K562 (cell line): ENCODE results near the gene ECSIT. TPM values are rescaled to one million over a fixed set of nuclear protein-coding genes. Genes with fewer than 3 reads are reported as not detected.
A peak's percentile ranks its signal among the peaks of the same experiment; 100 is the strongest.

ENCODE experiments used
- BACH1 ChIP-seq: fragments of 200-800 bp; sonication (Bioruptor generic); IDR thresholded peaks from 2 replicates; pipeline ENCODE4 v1.6.1; 2016; ENCODE audit warnings: missing genetic modification characterization, missing compliant biosample characterization
- BCOR ChIP-seq: fragments of 450-650 bp; IDR thresholded peaks from 2 replicates; pipeline ENCODE4 v1.6.1; 2016
- BRCA1 ChIP-seq, 2 experiments: fragments of 450-650 bp in 1 of 2; sonication (generic) in 1 of 2; formaldehyde crosslinking in 1 of 2; IDR thresholded peaks; 2 replicates each; pipeline versions ENCODE4 v1.5.0 to v1.6.1; 2017 to 2020; ENCODE audit warnings: mild to moderate bottlenecking in 1 of 2, missing genetic modification reagents in 1 of 2
- CC2D1A ChIP-seq: fragments of 450-650 bp; IDR thresholded peaks from 2 replicates; pipeline ENCODE4 v1.6.1; 2017; ENCODE audit warnings: mild to moderate bottlenecking
- FOSL1 ChIP-seq: fragments of 200-800 bp; sonication (Bioruptor generic); conservative IDR thresholded peaks from 2 replicates; pipeline ENCODE4 v1.6.1; 2016; ENCODE audit warnings: missing genetic modification characterization, missing compliant biosample characterization
- HBP1 ChIP-seq: fragments of 450-650 bp; formaldehyde crosslinking; IDR thresholded peaks from 2 replicates; pipeline ENCODE4 v1.4.0; 2022; ENCODE audit warnings: missing genetic modification characterization
- HEY1 ChIP-seq: fragments of 250-450 bp; sonication (Bioruptor Pico); IDR thresholded peaks from 2 replicates; pipeline ENCODE4 v1.5.0; 2020; ENCODE audit warnings: mild to moderate bottlenecking, moderate library complexity, borderline replicate concordance
- MAFF ChIP-seq: IDR thresholded peaks from 2 replicates; pipeline ENCODE4 v1.6.1; 2012; ENCODE audit warnings: low read length, improper control_type of control experiment
- MBD1 ChIP-seq: fragments of 250-450 bp; sonication (Bioruptor Pico); IDR thresholded peaks from 2 replicates; pipeline ENCODE4 v1.8.0; 2022; ENCODE audit warnings: inconsistent platforms
- NR4A1 ChIP-seq, 2 experiments: fragments of 250-450 bp in 1 of 2; fragments of 450-650 bp in 1 of 2; sonication (Bioruptor Pico) in 1 of 2; IDR thresholded peaks; 2 replicates each; pipeline versions ENCODE4 v1.4.0 to v1.6.1; 2016 to 2020; ENCODE audit warnings: mild to moderate bottlenecking in 2 of 2, missing compliant biosample characterization in 1 of 2, missing genetic modification characterization in 1 of 2, moderate library complexity in 1 of 2
- PATZ1 ChIP-seq: fragments of 250-450 bp; sonication (Bioruptor Pico); IDR thresholded peaks from 2 replicates; pipeline ENCODE4 v1.5.0; 2020; ENCODE audit warnings: mild to moderate bottlenecking, borderline replicate concordance
- PML ChIP-seq: IDR thresholded peaks from 2 replicates; pipeline ENCODE4 v1.6.1; 2012; ENCODE audit warnings: low read length, inconsistent platforms
- PTBP1 ChIP-seq: fragments of 200-400 bp; formaldehyde crosslinking; IDR thresholded peaks from 2 replicates; pipeline ENCODE4 v1.6.1; 2017; ENCODE audit warnings: low read depth, low read length
- TAF1 ChIP-seq: IDR thresholded peaks from 2 replicates; pipeline ENCODE4 v1.6.1; 2011; ENCODE audit warnings: mild to moderate bottlenecking, low read length, moderate library complexity; ENCODE audit not compliant: insufficient read depth, control insufficient read depth, severe bottlenecking; ENCODE audit errors: extremely low read depth
- TAF15 ChIP-seq: fragments of 200-400 bp; formaldehyde crosslinking; IDR thresholded peaks from 2 replicates; pipeline ENCODE4 v1.6.1; 2017; ENCODE audit warnings: mild to moderate bottlenecking, low read depth, low read length, moderate library complexity
- ZNF282 ChIP-seq: sonication (generic); formaldehyde crosslinking; IDR thresholded peaks from 2 replicates; pipeline ENCODE4 v1.8.1; 2023; ENCODE audit warnings: missing genetic modification reagents
- ZNF511 ChIP-seq: sonication (generic); formaldehyde crosslinking; IDR thresholded peaks from 2 replicates; pipeline ENCODE4 v1.8.0; 2022; ENCODE audit warnings: mild to moderate bottlenecking, missing genetic modification reagents
- ZNF551 ChIP-seq: fragments of 250-450 bp; sonication (Bioruptor Pico); IDR thresholded peaks from 2 replicates; pipeline ENCODE4 v1.5.0; 2021; ENCODE audit warnings: mild to moderate bottlenecking, moderate library complexity
- polyA plus RNA-seq, 8 experiments: library from polyadenylated mRNA; depleted of rRNA in 4 of 8; stranded (reverse) in 5 of 8; unstranded in 3 of 8; fragments of >200 nt; fragmentation: Nextera tagmentation in 2 of 8; fragmentation: Illumina TruSeq in 1 of 8; extraction: Ambion mirVana in 2 of 8; extraction: Trizol in 1 of 8; gene quantifications; 2 replicates each; pipeline versions ENCODE4 v1.2.1 to v1.2.3, GENCODE V29; 2011 to 2014; ENCODE audit warnings: inconsistent platforms in 1 of 8, missing spikeins in 1 of 8
- total RNA-seq, 7 experiments: library from RNA; depleted of rRNA in 6 of 7; stranded (reverse); fragments of >200 nt in 6 of 7; fragmentation: Illumina TruSeq in 2 of 7; extraction: Trizol in 2 of 7; gene quantifications; 2 replicates each; pipeline versions ENCODE4 v1.2.1 to v1.2.3, GENCODE V29; 2011 to 2021; ENCODE audit warnings: low replicate concordance in 1 of 7
- TF ChIP-seq, protein P1 (sequence below): sonication (generic); formaldehyde crosslinking; IDR thresholded peaks from 2 replicates; pipeline ENCODE4 v1.8.1; 2022; ENCODE audit warnings: missing genetic modification reagents
- TF ChIP-seq, protein P2 (sequence below): fragments of 250-450 bp; sonication (Bioruptor Pico); IDR thresholded peaks from 2 replicates; pipeline ENCODE4 v1.8.0; 2021; ENCODE audit warnings: borderline replicate concordance, mild to moderate bottlenecking, moderate library complexity; ENCODE audit not compliant: poor library complexity, severe bottlenecking

ECSIT gene
- total and polyA plus RNA-seq, 9 of the 15 experiments (the other 6 are each of a cell fraction or from before 2014, with no cell fraction given), result 1.1 to 82.5 (median 43.9) TPM

DNA sequence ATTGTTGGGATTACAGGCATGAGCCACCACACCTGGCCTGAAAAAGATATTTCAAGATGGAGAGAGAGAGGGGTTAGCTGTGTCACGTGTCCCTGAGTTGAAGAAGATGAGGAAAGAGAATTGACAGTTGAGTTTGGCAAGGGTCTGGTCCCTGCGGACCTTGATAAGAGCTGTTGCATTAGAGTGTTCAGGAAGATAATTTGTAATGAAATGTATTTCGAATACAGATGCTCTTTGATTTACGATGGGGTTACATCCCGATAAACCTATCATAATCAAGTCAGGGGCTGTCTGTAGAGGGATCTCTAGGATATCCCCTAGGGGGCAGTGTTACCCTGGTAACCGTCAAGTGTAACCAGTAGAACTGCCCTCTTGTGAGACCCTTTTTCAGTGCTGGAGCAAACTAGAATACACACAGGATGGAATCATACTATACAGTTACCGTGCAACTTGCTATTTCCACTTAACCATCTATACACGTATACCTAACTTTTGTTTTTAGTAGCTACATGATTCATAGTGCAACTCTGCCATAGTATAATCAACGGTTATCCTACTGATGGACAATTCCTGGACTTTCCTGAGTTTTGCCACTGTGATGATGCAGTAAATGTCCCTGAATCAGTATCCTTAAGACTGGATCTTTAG, 31.6 kb upstream of the ECSIT start (continued):
- no peak for TF ChIP-seq BRCA1 (IDR thresholded peaks at IDR 0.05)
- TF ChIP-seq BRCA1 (CRISPR knock-in tag; IDR thresholded peaks at IDR 0.05), result no peak
- peak; percentile 93 for TF ChIP-seq CC2D1A
- no peak for TF ChIP-seq ZNF551 (CRISPR knock-in tag)
- TF ChIP-seq PATZ1 (CRISPR knock-in tag), result no peak
- no peak for TF ChIP-seq ZNF282
- peak; percentile 64; the same call in 1 of the 2 replicates for TF ChIP-seq BCOR
- TF ChIP-seq PML, result peak; percentile 93
- TF ChIP-seq TAF1, result no peak
- no peak for TF ChIP-seq ZNF511 (CRISPR knock-in tag)
- no peak for TF ChIP-seq HBP1 (CRISPR knock-in tag)
- no peak for TF ChIP-seq PTBP1
- TF ChIP-seq FOSL1, result peak; percentile 27; the same call in 1 of the 2 replicates
- TF ChIP-seq, protein P1, sequence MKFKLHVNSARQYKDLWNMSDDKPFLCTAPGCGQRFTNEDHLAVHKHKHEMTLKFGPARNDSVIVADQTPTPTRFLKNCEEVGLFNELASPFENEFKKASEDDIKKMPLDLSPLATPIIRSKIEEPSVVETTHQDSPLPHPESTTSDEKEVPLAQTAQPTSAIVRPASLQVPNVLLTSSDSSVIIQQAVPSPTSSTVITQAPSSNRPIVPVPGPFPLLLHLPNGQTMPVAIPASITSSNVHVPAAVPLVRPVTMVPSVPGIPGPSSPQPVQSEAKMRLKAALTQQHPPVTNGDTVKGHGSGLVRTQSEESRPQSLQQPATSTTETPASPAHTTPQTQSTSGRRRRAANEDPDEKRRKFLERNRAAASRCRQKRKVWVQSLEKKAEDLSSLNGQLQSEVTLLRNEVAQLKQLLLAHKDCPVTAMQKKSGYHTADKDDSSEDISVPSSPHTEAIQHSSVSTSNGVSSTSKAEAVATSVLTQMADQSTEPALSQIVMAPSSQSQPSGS (CRISPR knock-in tag), result no peak
- TF ChIP-seq TAF15, result no peak
- no peak for TF ChIP-seq NR4A1 (CRISPR knock-in tag; IDR thresholded peaks at IDR 0.05)
- TF ChIP-seq NR4A1 (tag; IDR thresholded peaks at IDR 0.05), result 0 out of 2 replicates have a peak, but pooled peaks have one; percentile 25
- TF ChIP-seq BACH1 (tag), result no peak
- no peak for TF ChIP-seq MBD1
- TF ChIP-seq MAFF, result 0 out of 2 replicates have a peak, but pooled peaks have one; percentile 19
- no peak for TF ChIP-seq HEY1 (CRISPR knock-in tag)
- TF ChIP-seq, protein P2, sequence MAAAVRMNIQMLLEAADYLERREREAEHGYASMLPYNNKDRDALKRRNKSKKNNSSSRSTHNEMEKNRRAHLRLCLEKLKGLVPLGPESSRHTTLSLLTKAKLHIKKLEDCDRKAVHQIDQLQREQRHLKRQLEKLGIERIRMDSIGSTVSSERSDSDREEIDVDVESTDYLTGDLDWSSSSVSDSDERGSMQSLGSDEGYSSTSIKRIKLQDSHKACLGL (CRISPR knock-in tag), result no peak
